CD4-positive, alpha-beta T cell treated with Interleukin-4 for 1 hour (primary cell): ENCODE measurements around the gene POF1B.
"Not testable (repeated sequence)": the region's sequence is repeated elsewhere in the genome, so short reads cannot be mapped to it uniquely, and the experiment has no call there.

Experiments
- DNase-seq, 2 donors: peaks; one replicate each; pipeline ENCODE4 v3.0.0-alpha.2; 2020 to 2022

The POF1B gene, protein sequence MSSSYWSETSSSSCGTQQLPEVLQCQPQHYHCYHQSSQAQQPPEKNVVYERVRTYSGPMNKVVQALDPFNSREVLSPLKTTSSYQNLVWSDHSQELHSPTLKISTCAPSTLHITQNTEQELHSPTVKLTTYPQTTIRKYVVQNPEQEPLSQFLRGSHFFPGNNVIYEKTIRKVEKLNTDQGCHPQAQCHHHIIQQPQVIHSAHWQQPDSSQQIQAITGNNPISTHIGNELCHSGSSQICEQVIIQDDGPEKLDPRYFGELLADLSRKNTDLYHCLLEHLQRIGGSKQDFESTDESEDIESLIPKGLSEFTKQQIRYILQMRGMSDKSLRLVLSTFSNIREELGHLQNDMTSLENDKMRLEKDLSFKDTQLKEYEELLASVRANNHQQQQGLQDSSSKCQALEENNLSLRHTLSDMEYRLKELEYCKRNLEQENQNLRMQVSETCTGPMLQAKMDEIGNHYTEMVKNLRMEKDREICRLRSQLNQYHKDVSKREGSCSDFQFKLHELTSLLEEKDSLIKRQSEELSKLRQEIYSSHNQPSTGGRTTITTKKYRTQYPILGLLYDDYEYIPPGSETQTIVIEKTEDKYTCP

DNA sequence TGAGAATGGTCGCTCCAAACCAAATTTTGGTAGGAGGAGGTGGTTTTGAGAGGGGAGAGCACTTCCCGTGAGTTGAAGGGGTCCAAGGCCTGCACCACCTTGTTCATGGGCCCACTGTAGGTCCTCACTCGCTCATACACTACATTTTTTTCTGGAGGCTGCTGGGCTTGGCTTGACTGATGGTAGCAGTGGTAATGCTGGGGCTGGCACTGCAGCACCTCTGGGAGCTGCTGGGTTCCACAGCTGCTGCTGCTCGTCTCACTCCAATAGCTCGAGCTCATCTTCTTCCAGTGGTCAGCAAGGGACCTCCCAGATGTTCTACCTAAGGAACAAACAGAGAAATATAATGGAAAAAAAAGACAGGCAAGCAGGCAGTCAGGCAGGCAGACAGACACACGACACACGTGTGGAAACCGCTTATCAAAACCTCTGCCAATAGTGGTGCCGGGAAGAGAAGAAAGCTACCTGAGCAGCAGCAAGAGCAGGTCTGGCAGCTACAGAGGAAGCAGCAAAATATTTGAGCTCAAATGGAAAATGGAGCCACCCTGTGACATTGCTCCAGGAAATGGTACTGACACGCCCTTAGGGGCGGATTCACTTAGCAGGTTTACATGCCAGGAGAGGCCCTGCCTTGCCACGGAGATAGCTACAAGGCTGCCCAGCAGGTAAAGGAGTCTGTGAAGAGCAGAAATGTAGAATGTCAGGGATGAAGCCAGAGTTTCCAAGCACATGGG, at the start of gene POF1B:
POF1B (minus strand) TSS at position 492 of the 734 bp plus-strand sequence; CDS start at position 281, 211 bp downstream.
- peak in 1 of 2 donors; percentile 8 for DNase-seq

DNA sequence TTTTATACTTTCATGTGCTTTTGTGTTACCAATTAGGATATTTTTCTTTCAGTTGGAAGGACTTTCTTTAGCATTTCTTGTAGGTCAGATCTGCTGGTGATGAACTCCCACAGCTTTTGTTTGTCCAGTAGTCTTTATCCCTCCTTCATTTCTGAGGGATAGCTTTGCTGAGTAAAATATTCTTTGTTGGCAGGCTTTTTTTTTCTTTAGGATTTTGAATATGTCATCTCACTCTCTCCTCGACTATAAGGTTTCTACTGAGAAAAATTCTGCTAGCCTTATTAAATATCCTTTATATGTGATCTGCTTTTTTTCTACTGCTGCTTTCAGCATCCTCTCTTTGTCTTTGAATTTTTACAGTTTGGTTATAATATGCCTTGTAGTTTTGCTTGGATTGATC, 49.6 kb upstream of the POF1B start:
- DNase-seq: no peak

DNA sequence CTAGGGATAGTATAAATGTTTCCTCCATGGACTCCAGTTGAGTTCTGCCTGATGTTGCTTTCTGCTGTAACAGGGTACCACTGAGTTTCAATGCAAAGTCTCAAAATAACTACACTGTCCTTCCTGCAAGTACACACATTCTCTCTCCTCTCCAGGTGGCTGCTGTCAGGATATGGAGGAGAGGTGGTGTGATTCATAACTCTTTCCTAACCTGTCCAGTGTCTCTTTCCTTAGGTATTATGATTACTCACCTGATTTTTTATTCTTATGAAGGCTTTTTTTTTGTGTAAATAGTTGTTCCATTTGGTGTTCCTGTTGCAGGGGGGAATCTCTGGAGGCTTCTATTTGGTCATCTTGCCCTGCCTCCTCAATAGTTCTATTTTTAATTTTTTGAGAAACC, 39.8 kb upstream of the POF1B start:
- no peak for DNase-seq

DNA sequence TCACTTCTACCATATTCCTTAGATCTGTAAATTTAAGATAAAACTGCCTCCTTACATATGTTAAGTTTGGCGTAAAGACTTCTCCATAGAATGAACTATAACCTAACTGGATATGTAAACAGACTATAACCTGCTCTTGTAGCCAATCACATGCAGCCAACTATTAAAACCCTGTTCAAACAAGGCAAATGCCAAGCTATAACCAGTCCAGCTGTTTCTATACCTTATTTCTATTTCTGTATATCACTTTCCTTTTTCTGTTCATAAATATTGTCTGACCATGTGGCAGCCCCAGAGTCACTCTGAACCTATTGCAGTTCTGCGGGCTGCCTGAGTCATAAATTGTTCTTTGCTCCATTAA, 12.4 kb upstream of the POF1B start:
- no peak for DNase-seq

DNA sequence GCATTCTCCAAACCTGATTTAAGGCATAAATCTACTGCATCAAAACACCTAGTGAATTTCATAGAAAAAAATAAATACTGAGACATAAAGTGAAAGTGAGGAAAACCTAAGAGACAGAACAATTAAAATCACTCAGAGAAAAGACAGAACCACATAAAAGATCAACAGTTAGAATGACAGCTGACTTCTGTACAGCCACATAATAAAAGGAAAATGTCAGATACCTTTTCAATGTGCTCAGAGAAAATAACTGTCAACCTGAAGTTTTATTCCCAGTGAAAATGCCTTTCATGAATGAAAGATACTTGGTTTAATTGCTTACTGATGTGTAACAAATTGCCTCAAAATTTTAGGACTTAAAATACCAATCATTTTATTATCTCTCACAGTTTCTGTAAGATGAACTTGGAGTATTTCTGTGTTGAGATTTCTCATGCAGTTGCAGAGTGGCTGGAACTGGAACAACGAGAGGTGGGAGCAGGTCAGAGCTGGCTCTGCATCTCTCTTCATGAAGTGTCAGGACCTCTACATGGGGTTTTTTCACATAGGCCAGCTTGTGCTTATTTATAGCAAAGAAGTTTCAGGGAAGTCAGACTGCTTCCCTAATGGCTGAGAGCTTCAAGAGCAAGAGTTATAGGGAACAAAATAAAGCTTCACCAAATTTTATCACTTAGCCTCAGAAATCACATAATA, 11.9 kb upstream of the POF1B start:
- DNase-seq: no peak

DNA sequence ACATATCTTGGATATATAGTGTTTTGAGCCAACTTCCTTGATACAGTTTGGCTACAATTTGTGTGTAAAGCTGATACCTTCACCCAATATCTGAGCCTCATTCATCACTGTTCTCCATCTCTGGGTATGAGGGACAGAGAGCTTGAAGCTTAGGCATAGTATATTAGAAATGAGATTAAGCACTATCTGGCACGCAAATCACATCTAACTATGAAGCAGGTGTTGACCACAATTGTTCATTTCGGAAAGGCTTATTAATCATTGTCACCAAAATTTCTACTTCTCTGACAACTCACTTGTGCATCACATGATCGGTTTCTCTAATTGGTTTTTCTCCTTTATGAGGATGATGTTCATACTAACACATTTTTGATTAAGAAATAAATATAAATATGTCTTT, 2.1 kb upstream of the POF1B start:
- no peak for DNase-seq

DNA sequence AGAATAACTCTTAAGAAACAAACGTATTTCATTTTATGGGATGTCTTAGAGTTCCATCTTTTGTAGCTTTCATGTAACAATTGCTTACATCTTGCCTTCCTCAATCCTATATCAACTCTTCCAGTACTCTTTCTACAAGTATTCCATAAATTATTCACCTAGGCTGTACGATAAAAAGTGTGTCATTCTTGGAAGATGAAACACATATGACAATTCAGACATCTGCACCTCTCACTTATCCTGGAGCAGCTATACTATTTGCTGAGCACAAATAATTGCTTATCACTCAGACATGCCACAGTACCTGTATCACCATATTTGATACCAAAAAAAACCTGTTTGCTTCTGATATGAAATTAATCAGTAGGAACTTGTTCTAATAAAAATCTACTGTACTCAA, 1.0 kb downstream of the POF1B start:
- DNase-seq: no peak

DNA sequence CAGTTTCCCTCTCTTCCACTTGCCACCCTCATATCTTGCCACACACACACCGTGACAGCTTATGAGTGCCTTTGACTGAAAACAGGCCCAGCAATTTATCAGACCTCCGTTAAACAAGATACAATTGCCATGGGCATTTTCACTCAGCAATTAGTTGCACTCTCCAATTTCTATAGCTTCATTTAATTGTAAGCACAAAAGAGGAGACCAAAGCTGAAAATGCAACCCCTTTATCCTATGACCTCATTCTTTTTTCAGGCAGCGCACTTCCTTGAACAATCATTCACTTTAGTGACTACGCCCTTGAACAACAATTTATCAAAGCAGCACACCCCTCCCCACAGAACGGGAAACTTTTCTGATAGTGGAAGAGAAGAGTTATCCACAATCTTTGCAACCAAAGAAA, 4.1 kb downstream of the POF1B start:
- no peak for DNase-seq

DNA sequence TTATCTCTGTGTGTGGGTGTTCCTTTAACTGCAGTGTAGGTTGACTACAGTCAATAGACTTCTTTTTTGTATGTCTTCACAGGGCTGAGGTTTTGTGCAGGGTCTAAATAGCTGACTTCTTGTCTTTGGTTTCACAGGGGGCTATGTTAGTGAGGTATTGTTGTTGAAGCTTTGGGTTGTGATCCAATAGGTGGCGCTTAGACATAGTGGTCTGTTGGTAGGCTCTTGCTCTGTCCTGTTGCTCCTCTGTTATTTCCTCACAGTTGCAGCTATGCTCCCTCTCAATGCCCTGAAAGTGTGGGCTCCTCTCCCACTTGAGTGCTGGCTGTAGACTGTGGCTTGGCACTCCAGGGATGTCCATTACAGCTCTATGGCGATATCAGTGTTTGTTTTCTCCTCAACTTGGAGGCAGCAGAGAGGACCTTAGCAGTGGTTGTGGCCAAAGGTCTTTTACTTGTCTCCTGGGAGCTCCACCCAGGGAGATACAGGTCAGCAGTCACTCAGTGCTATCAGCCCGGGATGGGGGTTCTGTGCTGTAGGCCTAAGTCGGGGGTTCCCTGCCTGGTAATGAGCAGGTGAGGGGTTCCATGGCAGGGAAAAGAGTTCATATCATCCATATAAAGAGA, 14.0 kb downstream of the POF1B start:
- DNase-seq: no peak

DNA sequence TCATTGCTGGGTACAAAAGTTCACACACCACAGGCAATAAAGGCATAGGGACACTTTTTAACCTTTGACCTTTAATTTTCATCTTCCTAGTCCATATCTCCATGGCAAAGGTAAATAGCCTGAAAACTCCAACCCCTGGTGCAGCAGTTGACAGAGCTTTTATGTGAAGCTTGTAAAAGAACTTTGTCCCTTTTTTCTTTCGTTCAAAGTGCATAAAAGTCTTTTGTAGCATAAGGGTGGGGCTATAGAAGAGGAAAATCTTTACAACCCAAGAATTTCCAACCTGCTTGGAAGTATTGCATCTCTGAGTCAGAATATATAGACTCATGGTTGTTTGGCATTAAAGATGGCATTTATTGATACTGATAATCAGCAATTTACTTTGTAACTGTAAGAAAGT, 20.4 kb downstream of the POF1B start:
- DNase-seq: no peak

DNA sequence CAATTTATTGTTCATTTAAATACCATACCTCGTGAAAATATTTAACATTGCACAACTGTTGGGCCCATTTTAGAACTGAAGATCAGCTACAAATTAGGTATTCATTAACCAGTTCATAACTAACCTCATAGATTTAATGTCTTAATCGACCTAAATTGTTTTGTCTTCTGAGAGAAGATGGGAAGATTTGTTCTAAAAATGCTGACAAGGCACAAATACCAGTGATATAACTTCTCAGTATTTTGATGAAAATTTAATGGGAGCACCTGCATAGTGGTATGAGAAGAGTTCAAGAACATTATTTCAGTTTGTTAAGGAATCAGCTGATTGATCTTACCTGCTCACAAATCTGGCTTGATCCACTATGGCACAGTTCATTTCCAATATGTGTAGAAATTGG, 33.9 kb downstream of the POF1B start:
- no peak for DNase-seq

DNA sequence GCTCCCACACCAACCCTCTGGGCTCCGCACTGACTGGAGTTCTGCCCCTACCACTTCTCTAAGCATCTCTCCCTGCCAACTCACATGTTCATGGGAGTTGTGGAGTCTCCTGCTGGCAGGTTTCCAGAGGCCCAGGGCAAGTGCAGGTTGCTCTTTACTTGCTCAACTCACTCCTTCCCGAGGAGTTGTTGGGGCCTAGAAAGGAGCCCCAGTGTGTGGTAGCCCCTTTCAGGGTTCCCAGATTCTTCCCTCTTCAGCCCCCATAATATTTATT, 52.5 kb downstream of the POF1B start:
- no peak for DNase-seq

DNA sequence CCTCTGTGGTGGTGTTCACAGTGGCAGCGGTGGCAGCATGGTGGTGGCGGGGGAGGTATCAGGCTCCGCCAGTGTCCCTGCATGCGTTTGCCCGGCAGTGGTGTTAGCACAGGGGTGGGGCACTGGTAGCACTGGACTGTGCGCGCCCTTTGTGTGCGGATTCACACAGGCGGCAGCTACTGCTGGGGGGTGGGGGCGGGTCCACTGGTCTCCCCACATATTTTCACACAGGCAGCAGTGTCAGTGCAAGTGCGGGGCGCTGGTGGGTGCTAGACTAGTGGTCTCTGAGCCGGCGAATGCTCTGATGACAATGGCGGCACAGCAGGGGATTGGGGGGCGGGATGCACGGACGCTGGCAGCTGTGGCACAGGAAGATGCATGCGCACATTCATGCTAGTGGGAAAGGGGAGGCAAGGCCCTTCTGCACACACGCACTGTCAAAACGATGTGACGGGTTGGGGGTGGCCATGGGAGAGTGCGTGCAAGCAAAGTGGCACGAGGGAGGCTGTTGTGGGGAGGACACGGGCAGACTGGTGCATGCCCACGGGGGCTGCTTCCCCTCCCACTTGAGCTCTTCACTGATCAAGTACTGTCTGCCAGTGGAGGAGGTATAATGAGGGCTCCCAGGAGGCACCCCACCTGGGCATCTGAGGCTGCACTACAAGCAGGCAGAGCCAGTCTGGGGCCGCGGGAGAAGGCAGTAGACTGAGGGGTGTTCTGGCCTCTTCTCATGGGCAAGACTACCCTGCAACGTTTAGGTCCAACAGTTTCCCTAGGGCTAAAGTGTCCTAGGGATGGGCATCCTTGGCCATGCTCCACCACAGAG, 53.0 kb downstream of the POF1B start:
- DNase-seq: no peak

DNA sequence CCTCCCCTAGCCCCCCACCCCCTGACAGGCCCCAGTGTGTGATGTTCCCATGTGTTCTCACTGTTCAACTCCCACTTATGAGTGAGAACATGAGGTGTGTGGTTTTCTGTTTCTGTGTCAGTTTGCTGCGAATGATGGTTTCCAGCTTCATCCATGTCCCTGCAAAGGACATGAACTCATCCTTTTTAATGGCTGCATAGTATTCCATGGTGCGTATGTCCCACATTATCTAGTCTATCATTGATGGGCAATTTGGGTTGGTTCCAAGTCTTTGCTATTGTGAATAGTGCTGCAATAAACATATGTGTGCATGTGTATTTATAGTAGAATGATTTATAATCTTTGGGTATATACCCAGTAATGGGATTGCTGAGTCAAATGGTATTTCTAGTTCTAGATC, 68.1 kb downstream of the POF1B start:
- DNase-seq: not testable (repeated sequence)

DNA sequence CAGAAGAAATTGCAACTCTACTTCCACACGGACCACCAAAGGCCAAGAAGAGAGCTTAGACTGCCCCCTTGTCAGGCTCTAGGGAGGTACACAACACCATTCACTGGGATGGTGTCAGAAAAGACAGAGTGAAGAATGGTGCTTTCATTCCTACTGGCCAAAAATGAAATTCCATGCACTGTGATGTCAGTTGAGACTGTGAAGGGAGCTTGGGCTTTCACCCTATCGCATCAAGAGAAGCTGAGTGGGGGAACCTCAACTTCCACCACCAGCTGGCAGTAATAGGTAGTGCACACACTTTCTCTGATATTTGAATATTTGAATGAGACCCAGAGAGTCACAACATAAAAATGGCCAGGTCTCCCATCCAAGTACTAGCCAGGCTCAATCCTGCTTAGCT, 69.7 kb downstream of the POF1B start:
- no peak for DNase-seq

DNA sequence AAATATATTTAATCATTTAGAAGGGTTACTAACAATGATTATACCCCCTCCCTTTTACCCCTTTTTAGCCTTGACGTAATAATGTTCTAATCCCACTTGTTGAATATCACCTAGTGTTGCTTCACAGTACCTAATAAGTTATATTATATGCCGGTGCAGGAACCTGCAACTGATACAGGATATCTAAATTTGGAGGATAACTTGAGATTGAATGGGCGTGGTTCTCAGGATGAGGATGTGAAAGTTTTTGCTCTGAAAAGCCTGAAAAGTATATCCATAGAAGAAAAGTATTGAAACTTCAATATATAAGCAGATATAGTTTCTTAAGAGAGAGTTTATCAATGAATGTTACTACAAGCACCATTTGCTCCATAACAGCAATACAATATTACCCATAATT, 75.9 kb downstream of the POF1B start:
- no peak for DNase-seq

DNA sequence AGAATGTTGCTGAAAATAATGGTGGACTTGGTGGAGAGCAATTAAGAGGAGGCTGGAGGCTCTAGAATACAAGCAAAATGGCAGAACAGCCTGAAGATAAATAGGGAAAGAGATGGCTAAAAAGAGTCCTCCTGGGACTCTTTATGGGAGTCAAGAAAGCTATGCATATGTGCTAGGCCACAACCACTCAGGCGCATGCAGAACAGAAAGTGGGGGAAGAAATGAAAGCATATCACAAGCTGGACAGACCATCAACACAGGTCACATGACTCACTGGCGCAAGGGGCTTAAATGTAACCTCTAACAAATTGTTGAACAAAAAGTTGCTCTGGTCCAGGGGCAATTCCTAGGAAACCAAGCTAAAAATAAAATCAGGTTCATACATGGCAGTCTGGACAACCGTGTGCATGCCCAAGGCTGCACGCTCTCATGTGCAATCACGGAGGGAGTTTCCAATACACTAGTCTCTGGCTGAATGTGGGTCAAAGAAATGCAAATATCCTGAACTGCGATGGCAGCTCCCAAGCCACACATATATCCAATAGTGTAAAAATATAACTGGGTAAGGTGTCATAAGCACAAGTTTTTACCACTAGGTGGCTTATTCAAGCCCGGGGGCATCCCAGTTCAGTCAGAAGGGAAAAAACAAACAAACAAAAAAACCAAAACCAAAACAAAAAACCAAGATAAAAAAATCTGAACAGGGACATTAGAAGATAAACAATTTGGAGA, 90.3 kb downstream of the POF1B start:
- DNase-seq: no peak

DNA sequence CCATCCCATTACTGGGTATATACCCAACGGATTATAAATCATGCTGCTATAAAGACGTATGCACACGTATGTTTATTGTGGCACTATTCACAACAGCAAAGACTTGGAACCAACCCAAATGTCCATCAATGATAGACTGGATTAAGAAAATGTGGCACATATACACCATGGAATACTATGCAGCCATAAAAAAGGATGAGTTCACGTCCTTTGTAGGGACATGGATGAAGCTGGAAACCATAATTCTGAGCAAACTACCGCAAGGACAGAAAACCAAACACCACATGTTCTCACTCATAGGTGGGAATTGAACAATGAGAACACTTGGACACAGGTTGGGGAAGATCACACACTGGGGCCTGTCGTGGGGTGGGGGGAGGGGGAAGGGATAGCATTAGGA, 94.2 kb downstream of the POF1B start:
- DNase-seq: not testable (repeated sequence)

DNA sequence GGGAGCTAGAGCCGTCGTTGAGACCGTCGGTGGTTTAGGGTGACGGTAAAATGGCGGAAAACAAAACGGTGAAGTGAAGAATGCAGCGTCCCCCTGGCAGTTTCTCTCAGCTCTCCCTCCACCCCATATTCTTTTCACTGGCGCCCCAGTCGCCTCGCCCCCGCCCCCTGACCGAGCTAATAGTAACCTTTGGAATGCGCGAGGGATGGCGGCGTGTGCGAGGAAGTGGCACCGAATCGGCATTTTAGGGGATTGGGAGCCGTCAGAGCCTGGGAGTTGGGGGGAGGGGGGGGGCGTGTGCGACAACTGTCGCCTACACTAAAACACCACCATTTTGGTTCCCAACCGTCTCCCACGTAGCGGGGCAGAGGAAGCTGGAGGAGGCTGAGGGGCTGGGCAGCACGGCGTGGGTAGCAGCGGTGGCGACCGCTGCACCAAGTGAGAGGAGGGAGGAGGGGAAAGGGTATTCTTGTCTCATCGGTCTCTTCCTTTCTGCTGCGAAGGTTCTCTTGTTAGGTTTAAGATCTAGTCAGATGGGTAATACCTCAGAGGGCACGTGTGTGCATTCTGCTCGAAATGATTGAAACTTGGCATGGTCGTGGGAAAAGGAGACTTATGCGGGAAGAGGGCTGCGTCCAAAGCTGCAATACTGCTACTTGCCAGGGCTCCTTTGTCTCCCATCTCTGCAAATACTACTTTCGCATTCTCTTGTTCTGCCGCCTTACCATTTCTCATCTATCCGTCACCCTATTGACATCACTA, 134.8 kb downstream of the POF1B start:
- DNase-seq: no peak

DNA sequence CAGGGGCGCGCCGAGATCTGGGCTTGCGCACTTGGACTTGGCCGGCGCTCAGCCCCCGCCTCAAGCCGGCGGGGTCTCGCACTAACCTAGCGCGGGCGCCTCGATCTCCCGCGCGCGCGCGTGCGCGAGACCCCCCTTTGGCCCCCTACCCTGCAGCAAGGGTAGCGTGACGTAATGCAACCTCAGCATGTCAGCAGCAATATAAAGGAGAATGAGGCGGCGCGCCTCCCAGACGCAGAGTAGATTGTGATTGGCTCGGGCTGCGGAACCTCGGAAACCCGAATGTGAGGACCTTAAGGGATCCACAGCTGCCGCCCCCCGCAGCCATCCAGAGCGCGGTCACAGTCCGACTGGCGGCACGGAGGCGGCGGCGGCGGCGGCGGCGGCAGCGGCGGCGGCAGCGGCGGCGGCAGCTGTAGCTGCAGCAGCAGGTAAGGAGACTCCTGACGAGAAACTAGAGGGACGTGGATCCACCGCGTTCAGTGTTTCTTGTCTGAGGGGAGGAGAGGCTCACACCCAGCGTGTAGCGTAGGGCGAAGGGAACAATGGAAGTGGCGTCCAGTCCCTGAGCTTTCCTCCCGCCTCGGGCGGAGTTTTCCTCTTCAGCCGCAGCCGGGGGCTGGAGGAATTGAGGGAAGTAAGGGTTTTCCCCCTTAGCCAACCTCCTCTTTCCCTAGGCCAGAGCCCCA, 135.6 kb downstream of the POF1B start, which contains the start of the genes SATL1 and ZNF711:
SATL1 (minus strand) TSS at position 19 of the 689 bp plus-strand sequence. CDS start 134,811 bp downstream, outside the sequence.
ZNF711 (plus strand) TSS at position 231 of the 689 bp plus-strand sequence. CDS start 3,582 bp downstream, outside the sequence.
- peak; percentile 24 to 39 for DNase-seq
